ENCODE data around the gene ZNF488.

Gene ZNF488

GRCh38 chr10:47329855-47330254, 54.2 kb downstream of the ZNF488 start:
- no peak for DNase-seq (ENCODE audit: low read depth in 2 of 2)

GRCh38 chr10:47326927-47327330, 57.2 kb downstream of the ZNF488 start:
- DNase-seq (ENCODE audit: low read depth in 2 of 2): no peak

- DNase-seq (ENCODE audit: low read depth in 2 of 2): no peak
Observed at GRCh38 chr10:47326306-47326926, 57.7 kb downstream of the ZNF488 start.

GRCh38 chr10:47325303-47326291, 58.5 kb downstream of the ZNF488 start:
- DNase-seq (ENCODE audit: low read depth in 2 of 2): no peak

GRCh38 chr10:47323636-47324296, 60.3 kb downstream of the ZNF488 start:
- no peak for DNase-seq (ENCODE audit: low read depth in 2 of 2)

- DNase-seq (ENCODE audit: low read depth in 2 of 2): no peak
Observed at GRCh38 chr10:47323087-47323486, 61.0 kb downstream of the ZNF488 start.

GRCh38 chr10:47322300-47323061, 61.6 kb downstream of the ZNF488 start, which contains the start of gene GDF2:
Gene GDF2 (plus strand): TSS chr10:47322454. CDS start chr10:47322669, 215 bp downstream.
- no peak for DNase-seq (ENCODE audit: low read depth in 2 of 2)

- no peak for DNase-seq (ENCODE audit: low read depth in 2 of 2)
Observed at GRCh38 chr10:47321521-47322195, 62.4 kb downstream of the ZNF488 start.

- no peak for DNase-seq (ENCODE audit: low read depth in 2 of 2)
Observed at GRCh38 chr10:47320812-47321211, 63.3 kb downstream of the ZNF488 start.

- DNase-seq (ENCODE audit: low read depth in 2 of 2): no peak
Observed at GRCh38 chr10:47319784-47320183, 64.3 kb downstream of the ZNF488 start.

- DNase-seq (ENCODE audit: low read depth in 2 of 2): no peak
Observed at GRCh38 chr10:47318706-47319105, 65.4 kb downstream of the ZNF488 start.

- no peak for DNase-seq (ENCODE audit: low read depth in 2 of 2)
Observed at GRCh38 chr10:47317251-47317650, 66.8 kb downstream of the ZNF488 start.

GRCh38 chr10:47316131-47316530, 68.0 kb downstream of the ZNF488 start:
- DNase-seq (ENCODE audit: low read depth in 2 of 2): no peak
